Measurements from ENCODE around the gene RAPGEF5.

DNA sequence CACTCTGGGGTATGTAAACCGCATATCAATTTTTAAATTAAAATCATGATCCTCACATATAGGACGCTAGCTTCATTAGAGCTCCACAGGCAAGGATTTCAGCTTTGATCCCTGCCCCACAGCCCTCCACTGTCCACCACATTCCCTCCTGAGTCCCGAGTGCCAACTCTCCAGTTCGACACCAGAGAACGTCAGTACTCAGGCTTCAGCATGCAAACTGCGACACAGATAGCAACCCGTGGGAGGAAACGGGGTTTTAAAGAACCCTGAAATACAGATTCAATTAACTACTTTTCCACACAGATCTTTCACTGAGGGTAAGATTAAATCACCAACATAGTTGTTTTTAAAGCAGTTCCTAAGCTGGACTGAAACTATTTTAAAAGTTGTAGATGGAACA lies 26.1 kb downstream of the RAPGEF5 start:
- TF ChIP-seq, protein P1, sequence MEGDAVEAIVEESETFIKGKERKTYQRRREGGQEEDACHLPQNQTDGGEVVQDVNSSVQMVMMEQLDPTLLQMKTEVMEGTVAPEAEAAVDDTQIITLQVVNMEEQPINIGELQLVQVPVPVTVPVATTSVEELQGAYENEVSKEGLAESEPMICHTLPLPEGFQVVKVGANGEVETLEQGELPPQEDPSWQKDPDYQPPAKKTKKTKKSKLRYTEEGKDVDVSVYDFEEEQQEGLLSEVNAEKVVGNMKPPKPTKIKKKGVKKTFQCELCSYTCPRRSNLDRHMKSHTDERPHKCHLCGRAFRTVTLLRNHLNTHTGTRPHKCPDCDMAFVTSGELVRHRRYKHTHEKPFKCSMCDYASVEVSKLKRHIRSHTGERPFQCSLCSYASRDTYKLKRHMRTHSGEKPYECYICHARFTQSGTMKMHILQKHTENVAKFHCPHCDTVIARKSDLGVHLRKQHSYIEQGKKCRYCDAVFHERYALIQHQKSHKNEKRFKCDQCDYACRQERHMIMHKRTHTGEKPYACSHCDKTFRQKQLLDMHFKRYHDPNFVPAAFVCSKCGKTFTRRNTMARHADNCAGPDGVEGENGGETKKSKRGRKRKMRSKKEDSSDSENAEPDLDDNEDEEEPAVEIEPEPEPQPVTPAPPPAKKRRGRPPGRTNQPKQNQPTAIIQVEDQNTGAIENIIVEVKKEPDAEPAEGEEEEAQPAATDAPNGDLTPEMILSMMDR (conservative IDR thresholded peaks at IDR 0.05; ENCODE audit: low read depth, low read length), result no peak
- no peak for TF ChIP-seq EZH2 (IDR thresholded peaks at IDR 0.05; ENCODE audit: low read length, unreplicated experiment)
- no peak for TF ChIP-seq EZH2phosphoT487 (IDR thresholded peaks at IDR 0.05; ENCODE audit: borderline replicate concordance, low read length)

Data from PC-3 (cell line).